Measurements from ENCODE around the gene ZBTB20.

ZBTB20 gene

DNA sequence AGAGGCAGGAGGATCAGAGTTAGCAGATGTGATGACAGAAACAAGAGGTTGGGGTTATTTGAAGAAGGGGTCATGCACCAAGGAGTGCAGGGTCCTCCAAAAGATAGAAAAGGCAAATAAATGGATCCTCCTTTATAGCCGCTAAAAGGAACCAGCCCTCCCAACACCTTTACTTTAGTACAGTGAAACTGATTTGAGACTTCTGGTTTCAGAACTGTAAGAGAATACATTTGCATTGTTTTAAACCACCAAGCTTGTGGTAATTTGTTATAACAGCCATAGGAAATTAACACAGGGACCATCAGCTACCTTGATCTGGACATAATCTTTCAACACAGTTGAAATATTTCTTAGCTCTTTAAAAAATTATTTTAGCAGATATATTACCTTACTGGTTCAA, 686.6 kb downstream of the ZBTB20 start:
- no peak for TF ChIP-seq ZNF274 (IDR thresholded peaks at IDR 0.05; ENCODE audit: low read depth, low read length)

DNA sequence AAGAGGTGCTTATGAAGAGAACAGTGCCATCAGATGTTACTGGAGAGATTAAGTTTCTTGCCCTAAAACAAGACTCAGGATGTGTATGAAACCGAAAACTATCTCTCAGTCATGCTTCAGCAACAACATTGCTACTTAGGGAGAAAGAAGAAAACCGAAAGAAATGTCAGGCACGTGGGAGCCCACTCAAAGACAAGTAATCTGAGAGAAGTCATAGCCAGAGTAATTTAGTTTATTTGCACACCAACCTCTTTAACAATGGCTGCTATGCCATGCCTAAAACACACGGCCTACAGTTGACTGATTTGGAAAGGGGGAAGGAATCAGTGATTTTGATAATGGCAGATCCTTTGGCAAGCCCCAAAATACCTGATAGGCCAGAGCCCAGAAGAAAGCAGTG, 690.3 kb downstream of the ZBTB20 start:
- no peak overlapping the region; the same call in 1 of the 2 replicates for H3K4me3 ChIP-seq (ENCODE audit: low read length)
- no peak for TF ChIP-seq ZNF274 (IDR thresholded peaks at IDR 0.05; ENCODE audit: low read depth, low read length)

More for the DNA sequence above, 686.6 kb downstream of the ZBTB20 start:
- no peak overlapping the region for H3K4me3 ChIP-seq (ENCODE audit: low read length)

GRCh38 chr3:114455432-114455831, 691.7 kb downstream of the ZBTB20 start:
- no peak overlapping the region for H3K4me3 ChIP-seq (ENCODE audit: low read length)

GRCh38 chr3:114454551-114455251, 692.4 kb downstream of the ZBTB20 start:
- no peak for TF ChIP-seq ZNF274 (IDR thresholded peaks at IDR 0.05; ENCODE audit: low read depth, low read length)
- peak overlapping the region; percentile 71 for H3K4me3 ChIP-seq (ENCODE audit: low read length)

More at GRCh38 chr3:114455432-114455831, 691.7 kb downstream of the ZBTB20 start:
- TF ChIP-seq ZNF274 (IDR thresholded peaks at IDR 0.05; ENCODE audit: low read depth, low read length) = no peak

DNA sequence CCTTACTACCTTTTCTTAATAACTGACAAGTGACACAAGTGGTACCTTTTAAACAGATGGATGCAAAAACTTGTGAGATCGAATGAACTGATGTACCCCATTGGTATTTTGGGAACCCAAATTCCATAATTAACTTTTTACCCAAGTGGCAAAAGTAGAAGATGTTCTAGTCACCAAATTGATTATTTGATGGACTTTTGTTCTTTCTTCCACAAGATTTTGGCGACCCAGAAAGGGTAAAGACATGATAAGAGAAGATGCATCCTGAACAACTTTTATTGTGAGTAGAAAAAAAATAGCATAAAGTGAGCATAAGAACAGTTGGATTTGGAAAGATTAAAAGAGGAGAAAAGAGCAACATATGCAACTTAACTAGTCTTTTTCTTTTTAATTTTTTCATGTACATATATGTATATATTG, 693.7 kb downstream of the ZBTB20 start:
- no peak for TF ChIP-seq ZNF274 (IDR thresholded peaks at IDR 0.05; ENCODE audit: low read depth, low read length)
- H3K4me3 ChIP-seq (ENCODE audit: low read length) = no peak overlapping the region

DNA sequence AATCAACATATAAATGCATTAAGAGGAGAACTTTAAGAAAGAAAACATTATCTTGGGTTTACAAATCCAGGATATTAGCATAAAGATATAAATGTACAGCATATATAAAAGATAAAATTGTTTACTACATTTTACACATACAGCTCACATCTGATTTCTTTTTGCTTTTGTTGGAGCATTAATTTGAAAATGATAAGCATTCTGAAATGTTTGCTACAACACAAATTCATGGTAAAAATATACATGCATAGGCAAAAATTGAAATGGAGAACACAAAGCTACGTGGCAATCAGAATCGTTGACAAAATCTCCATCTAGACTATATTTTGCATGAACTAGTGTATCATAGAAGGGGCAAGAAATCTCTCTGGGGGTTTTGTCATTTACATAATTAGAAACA, 694.2 kb downstream of the ZBTB20 start:
- no peak for TF ChIP-seq ZNF274 (IDR thresholded peaks at IDR 0.05; ENCODE audit: low read depth, low read length)
- no peak overlapping the region for H3K4me3 ChIP-seq (ENCODE audit: low read length)

- no peak overlapping the region for H3K4me3 ChIP-seq (ENCODE audit: low read length)
- TF ChIP-seq ZNF274 (IDR thresholded peaks at IDR 0.05; ENCODE audit: low read depth, low read length) = no peak
Measured at GRCh38 chr3:114452256-114452655, 694.8 kb downstream of the ZBTB20 start.

DNA sequence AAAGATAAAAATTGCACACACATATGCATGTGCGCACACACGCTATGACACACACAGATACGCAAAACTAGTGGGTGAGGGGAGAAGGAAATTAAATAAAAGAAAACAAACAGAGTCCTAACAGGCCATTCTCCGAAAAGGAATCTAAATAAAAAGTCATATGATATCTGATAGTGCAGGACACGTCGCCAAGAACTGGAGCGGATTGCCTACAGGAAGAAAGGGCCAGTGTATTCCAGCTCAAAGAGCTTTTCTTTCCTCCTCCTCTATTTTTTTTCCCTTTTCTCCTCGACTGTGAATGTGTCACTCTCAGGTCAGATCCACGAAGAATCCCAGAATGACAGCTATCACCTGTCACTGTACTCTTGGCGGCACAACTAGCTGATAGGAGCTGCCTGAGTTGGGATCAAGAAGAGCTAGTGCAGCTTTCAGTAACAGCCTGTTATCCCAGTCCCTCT, 695.5 kb downstream of the ZBTB20 start:
- TF ChIP-seq ZNF274 (IDR thresholded peaks at IDR 0.05; ENCODE audit: low read depth, low read length) = no peak
- no peak overlapping the region for H3K4me3 ChIP-seq (ENCODE audit: low read length)

GRCh38 chr3:114451051-114451451, 696.0 kb downstream of the ZBTB20 start:
- TF ChIP-seq ZNF274 (IDR thresholded peaks at IDR 0.05; ENCODE audit: low read depth, low read length) = no peak
- no peak overlapping the region for H3K4me3 ChIP-seq (ENCODE audit: low read length)

DNA sequence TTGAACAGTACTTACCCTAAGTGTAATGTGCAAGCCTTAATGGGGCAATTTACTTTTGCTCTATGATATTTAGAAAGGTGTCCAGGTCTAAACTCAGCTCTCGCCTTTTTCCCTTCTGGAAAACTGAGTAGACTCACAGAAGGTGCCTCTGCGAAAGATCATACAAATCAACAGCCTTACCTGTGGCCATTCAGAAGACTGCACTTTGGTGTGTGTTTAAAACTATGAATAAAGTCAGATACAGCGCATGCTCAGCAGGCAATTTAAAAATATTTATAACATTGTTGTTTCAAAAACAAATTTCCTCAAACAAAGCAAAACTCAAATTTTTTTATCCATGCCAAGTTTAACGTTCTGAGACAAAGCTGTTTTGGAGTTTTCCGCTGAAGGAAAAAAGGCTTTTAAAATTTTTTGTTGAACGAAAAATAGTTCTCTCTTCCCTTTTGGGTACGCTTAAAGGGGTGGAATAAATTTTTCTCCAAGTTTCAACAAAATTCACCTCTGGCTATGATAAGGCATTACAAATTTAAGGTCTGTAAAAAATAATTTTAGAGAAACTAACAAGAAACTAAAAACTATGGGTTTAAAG, 697.0 kb downstream of the ZBTB20 start:
- TF ChIP-seq ZNF274 (IDR thresholded peaks at IDR 0.05; ENCODE audit: low read depth, low read length) = no peak
- no peak overlapping the region for H3K4me3 ChIP-seq (ENCODE audit: low read length)

GRCh38 chr3:114449271-114450007, 697.6 kb downstream of the ZBTB20 start:
- no peak overlapping the region for H3K4me3 ChIP-seq (ENCODE audit: low read length)
- no peak for TF ChIP-seq ZNF274 (IDR thresholded peaks at IDR 0.05; ENCODE audit: low read depth, low read length)

- TF ChIP-seq ZNF274 (IDR thresholded peaks at IDR 0.05; ENCODE audit: low read depth, low read length) = no peak
- H3K4me3 ChIP-seq (ENCODE audit: low read length) = no peak overlapping the region
Measured at GRCh38 chr3:114447950-114448479, 699.1 kb downstream of the ZBTB20 start.

DNA sequence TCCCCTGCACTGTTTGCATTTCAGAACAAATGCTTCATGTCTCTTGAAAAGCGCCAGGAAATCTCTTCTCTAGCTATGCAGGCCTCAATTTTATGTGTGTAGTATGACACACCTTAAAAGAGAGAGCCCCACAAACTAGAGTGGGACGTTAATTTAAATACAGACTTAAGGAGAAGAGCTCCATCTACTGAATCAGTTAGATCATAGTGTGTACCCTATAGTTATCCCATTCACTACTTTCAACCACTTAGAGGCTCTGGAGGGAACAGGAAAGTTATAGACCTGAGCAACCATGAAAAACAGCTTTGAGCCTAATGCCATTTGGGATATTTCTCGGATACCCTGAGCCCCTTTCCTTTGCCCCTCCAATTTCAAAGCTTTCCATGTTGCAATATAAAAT, 699.5 kb downstream of the ZBTB20 start:
- H3K4me3 ChIP-seq (ENCODE audit: low read length) = no peak overlapping the region
- TF ChIP-seq ZNF274 (IDR thresholded peaks at IDR 0.05; ENCODE audit: low read depth, low read length) = no peak

GRCh38 chr3:114446600-114446999, 700.5 kb downstream of the ZBTB20 start:
- no peak for TF ChIP-seq ZNF274 (IDR thresholded peaks at IDR 0.05; ENCODE audit: low read depth, low read length)
- H3K4me3 ChIP-seq (ENCODE audit: low read length) = no peak overlapping the region

All from GM08714 (cell line).